Activated naive CD8-positive, alpha-beta T cell treated with anti-CD3 and anti-CD28 coated beads, Interleukin-2, amount 10 ng/mL, durations not matched to agents 7 days and 5 days (primary cell): ENCODE results near the gene TPRG1. TPM values are rescaled to one million over a fixed set of nuclear protein-coding genes. Genes with fewer than 3 reads are reported as not detected.

Source experiments
- ATAC-seq: fragments of 150-1000 bp; cut with Tn5 transposase; one replicate; pipeline ENCODE4 v1.10.0; 2021; ENCODE audit warnings: low read depth, moderate library complexity
- POLR2A ChIA-PET: fragments of 350-600 bp; sonication (Branson Sonifier 250); formaldehyde crosslinking; loops from one replicate; lab custom pipeline; 2021; ENCODE audit warnings: antibody characterized with exemption; lab: Charles Lee
- DNase-seq: peaks from one replicate; pipeline ENCODE4 v3.0.0; 2021
- H3K27ac Mint-ChIP-seq: one replicate; pipeline ENCODE4 v1.8.0; 2022; ENCODE audit warnings: mild to moderate bottlenecking, mixed read lengths
- H3K27me3 Mint-ChIP-seq: one replicate; pipeline ENCODE4 v1.8.0; 2022; ENCODE audit warnings: mild to moderate bottlenecking, moderate library complexity, mixed read lengths
- H3K36me3 Mint-ChIP-seq: one replicate; pipeline ENCODE4 v1.8.0; 2021; ENCODE audit warnings: mild to moderate bottlenecking, mixed read lengths
- H3K4me1 Mint-ChIP-seq: one replicate; pipeline ENCODE4 v1.8.0; 2021; ENCODE audit warnings: mixed read lengths
- H3K4me3 Mint-ChIP-seq: one replicate; pipeline ENCODE4 v1.8.0; 2022; ENCODE audit warnings: mild to moderate bottlenecking, moderate library complexity, mixed read lengths
- H3K9me3 Mint-ChIP-seq: one replicate; pipeline ENCODE4 v1.8.0; 2021; ENCODE audit warnings: mixed read lengths
- total RNA-seq, 2 experiments: library from RNA; stranded (reverse); gene quantifications; one replicate each; pipeline ENCODE4 v1.2.3, GENCODE V29; 2021

The TPRG1 gene
- total RNA-seq, 2 experiments from 2014 or later: 42.4 to 50.9 TPM

DNA sequence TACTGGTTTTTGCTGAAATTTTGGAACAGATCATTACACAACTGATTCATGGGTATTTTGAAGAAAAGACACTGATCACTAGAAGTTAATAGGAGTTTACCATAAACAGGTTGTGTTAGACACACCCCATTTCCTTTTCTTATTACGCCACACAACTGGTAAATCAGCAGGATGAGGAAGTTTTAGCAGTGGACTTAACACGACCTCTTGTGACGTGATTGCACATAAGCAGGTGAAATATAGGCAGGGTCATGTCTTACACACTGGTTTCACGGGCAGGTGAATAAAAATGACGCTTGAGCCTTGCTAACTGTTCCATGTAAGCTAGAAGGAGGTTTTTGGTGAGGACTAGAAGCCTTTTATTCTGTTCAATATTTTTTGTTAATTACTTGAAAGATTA, 27.1 kb upstream of the TPRG1 start:
- Mint-ChIP-seq H3K27me3 (peaks cover 6% of the 10 kb centered on the region), H3K27ac (no peak overlapping the region), H3K4me1 (peaks cover 24% of the 10 kb centered on the region), H3K36me3 (no peaks in the 10 kb centered on the region), H3K4me3 (no peak overlapping the region), H3K9me3 (no peaks in the 10 kb centered on the region)
- ATAC-seq: peak; percentile 69
- DNase-seq: no peak
- POLR2A ChIA-PET: no interaction called here

DNA sequence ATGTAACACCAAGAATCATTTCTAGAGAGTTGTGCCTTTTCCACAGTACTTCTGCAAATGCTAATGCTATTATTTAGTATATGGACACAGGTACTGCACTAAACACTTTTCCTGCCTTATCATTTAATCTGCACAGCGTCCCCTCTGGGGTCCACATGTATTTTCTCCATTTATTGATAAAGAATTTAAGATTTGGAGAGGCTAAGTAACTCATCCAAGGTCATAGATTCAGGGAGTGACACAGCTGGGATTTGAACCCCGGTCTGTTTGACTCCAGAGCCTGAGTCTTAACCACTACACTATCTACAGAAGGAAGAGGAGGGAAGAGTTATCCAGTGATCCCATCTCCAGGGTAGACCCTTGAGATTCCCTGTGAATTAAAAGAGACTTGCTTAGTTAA, 24.9 kb upstream of the TPRG1 start:
- Mint-ChIP-seq H3K4me1 (peaks cover 22% of the 10 kb centered on the region), H3K4me3 (no peak overlapping the region), H3K27me3 (no peaks in the 10 kb centered on the region), H3K27ac (no peak overlapping the region), H3K36me3 (no peaks in the 10 kb centered on the region), H3K9me3 (no peaks in the 10 kb centered on the region)
- DNase-seq (no peak), ATAC-seq (no peak)
- POLR2A ChIA-PET: interaction anchor here (1.4 kb wide), 1 partner anchor 1408 kb away, joined by 3 read pairs; no protein-coding TSS in a partner anchor

DNA sequence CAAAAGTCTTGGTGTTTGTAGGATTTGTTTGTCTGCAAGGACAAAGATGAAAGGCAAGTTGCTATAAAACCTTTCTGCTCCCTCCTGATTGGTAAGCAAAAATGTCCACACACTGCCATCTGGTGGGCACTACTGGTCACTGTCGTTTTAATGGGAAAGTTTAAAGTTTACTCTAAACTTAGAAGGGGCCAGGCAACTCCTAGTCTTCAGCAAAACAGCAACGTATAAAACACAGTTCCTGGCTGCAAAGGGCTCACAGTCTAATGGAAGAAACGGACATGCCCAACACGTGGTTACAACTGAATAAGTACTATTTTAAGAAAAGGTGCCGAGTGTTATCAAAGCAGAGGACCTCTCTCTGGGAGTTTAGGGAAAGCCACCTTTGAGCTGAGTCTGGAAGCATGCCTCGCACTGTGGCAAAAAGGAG, 23.7 kb upstream of the TPRG1 start:
- Mint-ChIP-seq H3K4me1 (peaks cover 16% of the 10 kb centered on the region), H3K36me3 (no peaks in the 10 kb centered on the region), H3K9me3 (no peaks in the 10 kb centered on the region), H3K4me3 (no peak overlapping the region), H3K27me3 (no peaks in the 10 kb centered on the region), H3K27ac (no peak overlapping the region)
- POLR2A ChIA-PET: no interaction called here
- DNase-seq: peak; percentile 42
- peak; percentile 63 for ATAC-seq

DNA sequence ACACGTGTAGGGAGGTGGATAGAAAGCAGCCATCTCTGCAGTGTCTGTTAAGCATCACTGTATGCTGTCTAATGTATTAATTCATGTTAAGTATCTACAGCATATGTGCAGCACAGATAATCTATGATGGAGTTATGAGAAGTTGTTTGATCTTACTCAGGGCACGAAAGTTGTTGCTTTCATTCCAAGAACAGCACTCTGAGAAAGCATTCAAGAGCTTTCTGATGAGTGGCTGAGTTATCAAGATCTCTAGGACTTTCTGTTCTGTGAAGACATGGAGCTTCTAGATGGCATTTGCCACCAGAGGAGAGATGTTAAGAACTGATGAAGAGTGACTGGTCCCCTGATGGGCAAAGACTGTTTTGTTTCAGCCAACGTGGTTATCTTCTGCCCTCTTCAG, 22.6 kb upstream of the TPRG1 start:
- Mint-ChIP-seq H3K4me1 (peaks cover 10% of the 10 kb centered on the region), H3K9me3 (no peaks in the 10 kb centered on the region)
- POLR2A ChIA-PET: no interaction called here

GRCh38 chr3:189157232-189158007, 14.4 kb upstream of the TPRG1 start:
- DNase-seq (no peak), ATAC-seq (no peak)
- peaks cover 3% of the 10 kb centered on the region for H3K27me3 Mint-ChIP-seq
- H3K9me3 Mint-ChIP-seq: peaks cover under 1% of the 10 kb centered on the region
- H3K4me1 Mint-ChIP-seq: peaks cover 1% of the 10 kb centered on the region
- POLR2A ChIA-PET: no interaction called here
- H3K36me3 Mint-ChIP-seq: no peaks in the 10 kb centered on the region
- H3K27ac Mint-ChIP-seq: no peak overlapping the region
- H3K4me3 Mint-ChIP-seq: no peak overlapping the region

More for the DNA sequence above, 22.6 kb upstream of the TPRG1 start:
- Mint-ChIP-seq H3K27me3 (no peaks in the 10 kb centered on the region), H3K27ac (no peak overlapping the region), H3K4me3 (no peak overlapping the region), H3K36me3 (no peaks in the 10 kb centered on the region)
- DNase-seq (no peak), ATAC-seq (no peak)

DNA sequence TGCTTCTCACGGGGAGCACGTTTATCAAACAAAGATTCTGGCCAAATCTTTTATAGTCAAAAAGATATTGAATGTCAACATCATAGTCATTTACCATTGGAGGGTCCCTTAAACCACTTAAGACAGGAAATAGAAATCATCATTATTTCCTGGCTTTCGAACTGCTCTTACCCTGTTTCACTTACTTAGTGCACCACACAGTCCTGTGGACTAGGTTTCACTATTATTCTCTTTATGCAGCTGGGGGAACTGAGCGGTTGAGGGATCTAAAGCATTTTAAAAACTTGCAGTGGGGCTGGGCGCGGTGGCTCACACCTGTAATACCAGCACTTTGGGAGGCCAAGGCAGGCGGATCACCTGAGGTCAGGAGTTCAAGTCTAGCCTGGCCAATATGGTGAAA, 13.7 kb upstream of the TPRG1 start:
- H3K4me3 Mint-ChIP-seq: no peak overlapping the region
- POLR2A ChIA-PET: no interaction called here
- H3K36me3 Mint-ChIP-seq: no peaks in the 10 kb centered on the region
- peaks cover 1% of the 10 kb centered on the region for H3K4me1 Mint-ChIP-seq
- H3K27ac Mint-ChIP-seq: no peak overlapping the region
- DNase-seq: no peak
- H3K9me3 Mint-ChIP-seq: peaks cover 1% of the 10 kb centered on the region
- H3K27me3 Mint-ChIP-seq: peaks cover 3% of the 10 kb centered on the region
- no peak for ATAC-seq

GRCh38 chr3:189160519-189161309, 11.1 kb upstream of the TPRG1 start:
- POLR2A ChIA-PET: no interaction called here
- no peak for ATAC-seq
- Mint-ChIP-seq H3K27ac (no peak overlapping the region), H3K36me3 (no peaks in the 10 kb centered on the region), H3K4me3 (no peak overlapping the region), H3K27me3 (peaks cover 3% of the 10 kb centered on the region), H3K4me1 (peaks cover 1% of the 10 kb centered on the region), H3K9me3 (peaks cover 1% of the 10 kb centered on the region)
- DNase-seq: no peak

DNA sequence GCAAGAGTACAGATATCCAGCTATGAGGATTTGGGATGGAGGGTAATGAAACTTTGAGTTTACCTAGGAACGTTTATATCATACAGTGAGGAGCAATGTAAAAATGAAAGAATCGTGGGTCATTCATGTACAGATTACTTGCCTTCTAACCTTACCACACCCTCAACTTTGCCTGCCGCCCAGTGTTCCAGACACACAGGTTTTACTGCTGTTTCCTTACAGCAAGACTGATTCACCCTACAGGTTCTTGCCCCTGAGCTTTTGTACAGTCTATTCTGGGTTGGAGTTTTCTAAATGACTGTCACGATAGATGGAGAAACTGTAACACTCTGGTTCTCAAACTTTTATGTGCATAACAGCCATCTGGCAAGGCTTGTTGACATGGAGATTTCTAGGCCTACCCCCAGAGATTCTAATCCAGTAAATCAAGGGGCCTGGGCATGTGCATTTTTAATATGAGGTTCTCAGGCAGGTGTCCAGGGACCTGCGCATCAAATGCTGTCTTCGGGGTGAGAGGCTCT, 6.6 kb upstream of the TPRG1 start:
- Mint-ChIP-seq H3K36me3 (no peaks in the 10 kb centered on the region), H3K27ac (no peak overlapping the region), H3K4me1 (peaks cover 1% of the 10 kb centered on the region), H3K27me3 (no peaks in the 10 kb centered on the region), H3K4me3 (no peak overlapping the region), H3K9me3 (peaks cover 1% of the 10 kb centered on the region)
- ATAC-seq (no peak), DNase-seq (no peak)
- POLR2A ChIA-PET: no interaction called here

DNA sequence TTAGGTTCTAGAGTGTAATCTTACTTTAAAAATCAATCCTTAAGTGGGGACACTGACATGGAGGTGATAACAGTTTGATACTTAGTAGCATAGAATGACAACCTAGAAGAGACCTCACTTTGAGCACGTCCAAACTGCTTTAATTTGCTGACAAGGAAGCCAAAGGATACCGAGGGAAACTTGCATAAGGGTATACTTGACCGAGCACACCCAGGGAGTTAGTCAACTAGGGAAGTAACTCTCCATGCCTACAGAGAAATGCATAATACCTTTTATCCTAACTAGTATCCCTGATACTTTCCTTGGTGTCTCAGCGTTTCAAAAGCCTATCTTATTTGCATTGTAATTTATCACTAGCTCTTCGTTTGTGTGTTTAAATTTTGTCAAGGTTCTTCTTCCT, 5.5 kb upstream of the TPRG1 start:
- Mint-ChIP-seq H3K4me1 (peaks cover 1% of the 10 kb centered on the region), H3K4me3 (no peak overlapping the region), H3K27ac (no peak overlapping the region), H3K9me3 (peaks cover 3% of the 10 kb centered on the region), H3K27me3 (no peaks in the 10 kb centered on the region), H3K36me3 (no peaks in the 10 kb centered on the region)
- no peak for DNase-seq
- ATAC-seq: no peak
- POLR2A ChIA-PET: no interaction called here

DNA sequence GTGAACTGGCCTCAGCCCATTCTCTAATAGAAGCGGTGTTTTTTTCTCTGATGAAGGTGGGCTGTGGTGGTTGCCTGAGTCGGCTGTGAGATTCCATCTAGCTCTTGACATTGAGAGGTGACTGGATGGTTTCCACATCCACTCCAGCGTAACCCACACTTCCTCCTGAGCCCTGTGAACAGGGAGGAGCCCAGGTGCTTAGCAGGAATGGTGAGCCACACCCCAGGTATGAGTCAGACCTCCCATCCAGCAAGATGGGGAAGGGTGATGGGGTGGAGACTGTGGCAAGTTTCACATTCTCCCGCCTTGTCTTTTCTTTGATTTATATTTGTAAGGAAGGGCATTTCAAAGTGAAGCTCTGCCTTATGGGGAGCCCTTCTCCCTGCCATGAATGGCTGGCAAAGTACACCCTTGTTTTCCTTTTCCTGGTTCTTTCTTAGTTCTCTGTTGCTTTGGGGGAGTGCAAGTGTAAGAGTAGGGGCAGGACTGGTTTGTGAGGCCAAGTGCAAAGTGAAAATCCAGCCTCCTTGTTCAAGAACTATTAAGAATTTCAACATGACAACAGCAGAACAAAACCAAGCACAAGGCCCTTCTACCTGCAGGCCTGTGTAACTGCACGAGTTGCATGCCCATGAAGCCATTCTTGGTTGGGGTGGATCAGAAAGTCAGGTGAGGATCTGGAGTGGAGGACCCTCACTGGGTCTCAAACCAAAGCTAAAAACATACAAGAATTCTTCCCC, 4.6 kb upstream of the TPRG1 start:
- Mint-ChIP-seq H3K27ac (no peak overlapping the region), H3K4me1 (peaks cover 1% of the 10 kb centered on the region), H3K4me3 (no peak overlapping the region), H3K36me3 (no peaks in the 10 kb centered on the region), H3K9me3 (peaks cover 3% of the 10 kb centered on the region), H3K27me3 (no peaks in the 10 kb centered on the region)
- no peak for DNase-seq
- POLR2A ChIA-PET: no interaction called here
- ATAC-seq: no peak

DNA sequence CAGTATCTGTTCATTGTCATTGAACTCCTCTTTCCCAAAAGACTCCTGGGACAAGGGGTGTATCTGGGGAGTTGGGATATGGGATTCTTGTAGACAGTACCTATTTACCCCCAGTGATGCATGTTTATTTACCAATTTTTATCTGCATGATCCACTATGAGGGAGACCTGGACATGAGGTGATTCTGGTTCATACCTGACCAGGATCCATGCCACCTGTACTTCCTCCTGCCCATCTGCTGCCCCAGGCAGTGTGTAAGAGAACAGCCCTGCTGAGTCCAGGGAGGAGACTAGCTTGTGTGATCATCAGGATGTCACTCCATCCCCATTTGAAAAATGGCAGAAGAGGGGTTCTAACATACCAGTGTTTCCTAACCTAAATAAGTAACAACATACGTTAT, 3.1 kb upstream of the TPRG1 start:
- POLR2A ChIA-PET: no interaction called here

DNA sequence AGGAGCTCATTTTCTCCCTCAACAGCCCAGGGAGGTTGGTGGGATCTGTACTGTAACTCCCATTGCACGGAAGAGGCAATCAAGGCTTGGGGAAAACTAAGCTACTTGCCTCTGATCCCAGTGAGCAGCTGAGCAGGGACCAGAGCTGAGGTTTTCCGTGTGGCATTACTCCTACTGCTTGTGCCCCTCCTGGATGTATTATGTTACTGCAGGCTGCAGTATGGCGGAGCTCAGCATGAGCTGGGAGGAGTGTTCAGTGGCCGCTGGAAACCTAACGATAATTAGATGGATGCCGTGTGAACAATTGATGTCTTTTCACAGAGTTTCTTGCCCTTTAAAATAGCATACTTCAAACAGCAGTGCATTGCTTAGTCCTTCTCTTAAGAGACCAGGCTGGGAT, 2.0 kb upstream of the TPRG1 start:
- no peaks in the 10 kb centered on the region for H3K27me3 Mint-ChIP-seq
- H3K4me3 Mint-ChIP-seq: no peak overlapping the region
- no peak overlapping the region for H3K27ac Mint-ChIP-seq
- H3K4me1 Mint-ChIP-seq: peaks cover 2% of the 10 kb centered on the region
- POLR2A ChIA-PET: no interaction called here
- no peaks in the 10 kb centered on the region for H3K36me3 Mint-ChIP-seq
- H3K9me3 Mint-ChIP-seq: peaks cover 2% of the 10 kb centered on the region
- ATAC-seq (no peak), DNase-seq (no peak)

More for the DNA sequence above, 3.1 kb upstream of the TPRG1 start:
- Mint-ChIP-seq H3K4me1 (peaks cover 2% of the 10 kb centered on the region), H3K9me3 (peaks cover 2% of the 10 kb centered on the region), H3K36me3 (no peaks in the 10 kb centered on the region), H3K27me3 (no peaks in the 10 kb centered on the region), H3K27ac (no peak overlapping the region), H3K4me3 (no peak overlapping the region)
- DNase-seq (no peak), ATAC-seq (no peak)

- POLR2A ChIA-PET: no interaction called here
- DNase-seq (no peak), ATAC-seq (no peak)
- no peak overlapping the region for H3K27ac Mint-ChIP-seq
- no peak overlapping the region for H3K4me3 Mint-ChIP-seq
- H3K36me3 Mint-ChIP-seq: no peaks in the 10 kb centered on the region
- H3K9me3 Mint-ChIP-seq: peaks cover 2% of the 10 kb centered on the region
- no peaks in the 10 kb centered on the region for H3K27me3 Mint-ChIP-seq
- peaks cover 2% of the 10 kb centered on the region for H3K4me1 Mint-ChIP-seq
Observed at GRCh38 chr3:189170559-189170958, 1.2 kb upstream of the TPRG1 start.
